Mucosa of descending colon (tissue), 3 donors: ENCODE measurements around the gene TMEM187. TPM values are rescaled to one million over a fixed set of nuclear protein-coding genes. Genes with fewer than 3 reads are reported as not detected.

Experiments used
- ATAC-seq: fragments of 200-7000 bp; cut with Tn5 transposase; one replicate; pipeline ENCODE4 v1.9.1; 2020; ENCODE audit warnings: mild to moderate bottlenecking, moderate library complexity
- DNase-seq, 3 donors: peaks; one replicate each; pipeline ENCODE4 v3.0.0-alpha.2; 2020
- H3K36me3 ChIP-seq: fragments of 200-600 bp; one replicate; pipeline ENCODE4 v1.8.0; 2021; ENCODE audit warnings: low read depth, mild to moderate bottlenecking
- H3K4me1 ChIP-seq: fragments of 200-600 bp; one replicate; pipeline ENCODE4 v1.8.0; 2021; ENCODE audit warnings: low read depth, mild to moderate bottlenecking
- H3K4me3 ChIP-seq: fragments of 200-600 bp; one replicate; pipeline ENCODE4 v1.8.0; 2021; ENCODE audit warnings: mild to moderate bottlenecking
- H3K9me3 ChIP-seq: fragments of 200-600 bp; one replicate; pipeline ENCODE4 v1.8.0; 2021; ENCODE audit warnings: mild to moderate bottlenecking
- intact Hi-C, 2 donors: fragments of 100-400 bp; cut with DNase I in 1 of 2; cut with micrococcal nuclease in 1 of 2; formaldehyde crosslinking; loops; one replicate each; pipeline versions ENCODE4 v1.11.0 to v1.11.1; 2022; cut with DNase I, micrococcal nuclease
- total RNA-seq, 3 donors: library from RNA; stranded (reverse); fragmentation: NEBNext Ultra II Directional in 2 of 3; extraction: Animal tissue kit (Norgen Biotek cat#: 25700) in 2 of 3; gene quantifications; one replicate each; pipeline versions ENCODE4 v1.2.1 to v1.2.4, GENCODE V29; 2021 to 2023
- TF ChIP-seq, protein P1 (sequence below): fragments of 200-600 bp; IDR thresholded peaks from one replicate; pipeline ENCODE4 v1.8.0; 2022; ENCODE audit warnings: antibody characterized with exemption, mild to moderate bottlenecking
- donor health status: DM: no; HTN: no; CAD: no; lungs with moderate emphysema.
- donor health status: DM: no; HTN: no; CAD: no.
- donor health status: DM: no; HTN: yes; CAD: no.

TMEM187 gene
- total RNA-seq, 3 donors from 2014 or later: 4.8 to 7.9 (median 7.8) TPM

- peak in 2 of 3 donors; percentile 62 to 75 for DNase-seq
- Histone ChIP-seq H3K4me3 (peak within 1 kb of the TSS; percentile 6), H3K4me1 (peaks cover 10% of the 10 kb centered on the region), H3K36me3 (no peaks in the 10 kb centered on the region), H3K9me3 (no peaks in the 10 kb centered on the region)
- intact Hi-C loops: no loop called here
- ATAC-seq: peak; percentile 9
- TF ChIP-seq, protein P1, sequence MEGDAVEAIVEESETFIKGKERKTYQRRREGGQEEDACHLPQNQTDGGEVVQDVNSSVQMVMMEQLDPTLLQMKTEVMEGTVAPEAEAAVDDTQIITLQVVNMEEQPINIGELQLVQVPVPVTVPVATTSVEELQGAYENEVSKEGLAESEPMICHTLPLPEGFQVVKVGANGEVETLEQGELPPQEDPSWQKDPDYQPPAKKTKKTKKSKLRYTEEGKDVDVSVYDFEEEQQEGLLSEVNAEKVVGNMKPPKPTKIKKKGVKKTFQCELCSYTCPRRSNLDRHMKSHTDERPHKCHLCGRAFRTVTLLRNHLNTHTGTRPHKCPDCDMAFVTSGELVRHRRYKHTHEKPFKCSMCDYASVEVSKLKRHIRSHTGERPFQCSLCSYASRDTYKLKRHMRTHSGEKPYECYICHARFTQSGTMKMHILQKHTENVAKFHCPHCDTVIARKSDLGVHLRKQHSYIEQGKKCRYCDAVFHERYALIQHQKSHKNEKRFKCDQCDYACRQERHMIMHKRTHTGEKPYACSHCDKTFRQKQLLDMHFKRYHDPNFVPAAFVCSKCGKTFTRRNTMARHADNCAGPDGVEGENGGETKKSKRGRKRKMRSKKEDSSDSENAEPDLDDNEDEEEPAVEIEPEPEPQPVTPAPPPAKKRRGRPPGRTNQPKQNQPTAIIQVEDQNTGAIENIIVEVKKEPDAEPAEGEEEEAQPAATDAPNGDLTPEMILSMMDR: no peak
Measured at GRCh38 chrX:153925739-153926551, 46.6 kb upstream of the TMEM187 start, which contains the start of gene ARHGAP4. TSS of gene ARHGAP4 (minus strand) at chrX:153926264. CDS start at chrX:153926202, 62 bp downstream.

DNA sequence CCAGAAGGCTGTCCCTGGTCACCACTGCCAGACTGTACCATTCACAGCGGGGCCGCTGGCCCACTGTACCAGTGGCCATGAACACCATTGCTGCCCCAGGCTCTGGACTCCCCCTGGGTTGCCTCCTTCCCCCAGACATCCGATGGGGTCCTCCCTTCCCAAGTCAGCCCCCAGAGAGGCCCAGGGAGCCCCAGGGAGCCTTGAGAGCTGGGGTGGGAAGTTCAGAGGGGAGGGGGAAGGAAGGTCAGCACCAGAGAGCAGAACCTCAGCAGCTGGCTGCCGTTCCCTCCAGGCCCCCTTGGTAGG is 46.0 kb upstream of the TMEM187 start:
- intact Hi-C loops: no loop called here
- Histone ChIP-seq H3K36me3 (no peaks in the 10 kb centered on the region), H3K4me1 (peaks cover 10% of the 10 kb centered on the region), H3K4me3 (peak overlapping the region; percentile 6), H3K9me3 (no peaks in the 10 kb centered on the region)
- DNase-seq (peak in 1 of 3 donors; percentile 68), ATAC-seq (no peak)
- TF ChIP-seq, protein P1: no peak

- DNase-seq (peak; percentile 66 to 87 (median 71)), ATAC-seq (peak; percentile 50)
- peak overlapping the region; percentile 19 for H3K4me3 ChIP-seq
- H3K36me3 ChIP-seq: no peaks in the 10 kb centered on the region
- no peaks in the 10 kb centered on the region for H3K9me3 ChIP-seq
- TF ChIP-seq, protein P1: no peak
- intact Hi-C loops: no loop called here
- H3K4me1 ChIP-seq: peaks cover 10% of the 10 kb centered on the region
Measured at GRCh38 chrX:153926858-153927671, 45.5 kb upstream of the TMEM187 start.

GRCh38 chrX:153927672-153927921 is 45.0 kb upstream of the TMEM187 start:
- DNase-seq (no peak), ATAC-seq (no peak)
- Histone ChIP-seq H3K4me3 (peak overlapping the region; percentile 19), H3K36me3 (no peaks in the 10 kb centered on the region), H3K4me1 (peaks cover 10% of the 10 kb centered on the region), H3K9me3 (no peaks in the 10 kb centered on the region)
- TF ChIP-seq, protein P1: no peak
- intact Hi-C loops: no loop called here

DNA sequence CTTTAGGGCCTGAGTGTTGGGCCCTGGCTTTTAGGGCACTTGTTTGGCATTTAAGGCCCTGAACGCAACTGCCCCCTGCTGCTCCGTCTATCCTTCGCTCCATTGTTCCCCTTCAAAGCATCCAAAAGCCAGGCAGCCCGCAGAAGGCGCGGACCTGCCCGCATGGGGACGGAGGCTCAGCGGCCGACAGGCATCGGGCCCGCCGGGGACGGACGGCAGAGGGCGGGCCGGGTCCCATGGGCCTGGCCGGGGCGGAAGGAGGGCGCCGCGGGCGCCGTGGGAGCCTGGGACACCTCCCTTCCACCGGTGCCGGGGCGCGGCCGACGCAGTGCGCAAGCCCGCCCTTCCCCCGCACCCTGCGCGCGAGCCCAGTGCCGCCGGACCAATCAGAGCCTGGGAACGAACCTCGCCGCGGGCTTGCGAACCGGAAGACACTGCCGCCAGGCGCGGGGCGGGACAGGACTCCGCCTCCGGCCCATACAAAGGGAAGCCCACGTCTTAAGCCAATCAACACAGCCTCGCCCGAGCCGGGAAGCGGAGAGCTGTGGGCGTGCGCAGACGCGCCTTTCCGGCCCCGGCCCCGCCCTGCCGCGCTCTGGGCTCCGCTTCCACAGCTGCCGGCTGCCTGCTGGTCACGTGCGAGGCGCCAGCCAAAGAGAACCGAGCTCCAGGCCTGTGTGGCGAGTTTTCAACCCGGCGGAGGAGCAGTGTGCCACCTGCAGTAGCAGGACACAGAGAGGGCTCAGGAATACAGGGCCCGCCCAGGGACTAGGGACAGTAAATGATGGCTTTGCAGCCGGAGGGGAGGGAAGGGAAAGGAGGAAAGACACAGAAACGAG is 44.4 kb upstream of the TMEM187 start:
- H3K4me3 ChIP-seq: peak overlapping the region; percentile 19
- TF ChIP-seq, protein P1: no peak
- intact Hi-C loops: no loop called here
- ATAC-seq (peak; percentile 86), DNase-seq (peak; percentile 92 to 99 (median 95))
- no peaks in the 10 kb centered on the region for H3K36me3 ChIP-seq
- H3K4me1 ChIP-seq: peaks cover 10% of the 10 kb centered on the region
- no peaks in the 10 kb centered on the region for H3K9me3 ChIP-seq
